Stimulated activated naive CD4-positive, alpha-beta T cell (primary cell): ENCODE results near the gene WDFY1.

ENCODE experiments used
- DNase-seq, 6 experiments: peaks; one replicate each; lab custom pipeline; 2025; lab: John Stamatoyannopoulos, UW

WDFY1 gene, protein sequence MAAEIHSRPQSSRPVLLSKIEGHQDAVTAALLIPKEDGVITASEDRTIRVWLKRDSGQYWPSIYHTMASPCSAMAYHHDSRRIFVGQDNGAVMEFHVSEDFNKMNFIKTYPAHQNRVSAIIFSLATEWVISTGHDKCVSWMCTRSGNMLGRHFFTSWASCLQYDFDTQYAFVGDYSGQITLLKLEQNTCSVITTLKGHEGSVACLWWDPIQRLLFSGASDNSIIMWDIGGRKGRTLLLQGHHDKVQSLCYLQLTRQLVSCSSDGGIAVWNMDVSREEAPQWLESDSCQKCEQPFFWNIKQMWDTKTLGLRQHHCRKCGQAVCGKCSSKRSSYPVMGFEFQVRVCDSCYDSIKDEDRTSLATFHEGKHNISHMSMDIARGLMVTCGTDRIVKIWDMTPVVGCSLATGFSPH

DNA sequence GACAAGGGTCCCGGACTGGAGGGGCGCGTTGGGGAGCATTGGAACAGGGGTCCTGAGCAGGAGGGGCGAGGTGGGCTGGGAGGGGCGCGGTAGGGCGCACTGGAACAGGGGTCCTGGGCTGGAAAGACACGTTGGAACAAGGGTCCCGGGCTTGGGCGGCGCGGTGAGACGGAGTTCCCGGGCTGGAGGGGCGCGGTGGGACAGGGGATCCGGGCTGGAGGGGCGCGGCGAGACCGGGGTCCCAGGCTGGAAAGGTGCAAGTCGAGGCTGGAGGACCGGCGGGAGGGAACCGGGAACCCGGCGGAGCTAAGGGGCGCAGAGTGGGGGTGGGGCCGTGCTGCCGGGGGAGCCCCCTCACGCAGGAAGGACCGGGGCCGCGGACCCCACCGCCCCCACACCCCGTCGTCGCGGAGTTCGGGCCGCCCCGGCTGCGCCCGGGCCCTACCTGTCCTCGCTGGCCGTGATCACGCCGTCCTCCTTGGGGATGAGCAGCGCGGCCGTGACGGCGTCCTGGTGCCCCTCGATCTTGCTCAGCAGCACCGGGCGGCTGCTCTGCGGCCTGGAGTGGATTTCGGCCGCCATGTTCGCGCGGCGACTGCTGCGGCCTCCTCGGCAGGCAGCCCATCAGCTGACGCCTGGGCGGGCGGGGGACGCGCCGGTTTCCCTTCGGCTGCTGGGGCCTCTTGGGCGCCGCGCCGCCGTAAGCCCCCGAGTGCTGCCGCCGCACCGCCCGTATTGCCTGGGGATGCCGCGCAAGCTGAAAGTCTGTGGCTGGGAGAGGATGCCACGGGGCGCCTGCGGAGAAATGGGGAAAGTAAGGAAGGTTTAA, at the start of gene WDFY1:
Gene WDFY1 (minus strand): TSS at position 633 of the 829 bp plus-strand sequence. CDS start 51 bp downstream, at position 582.
- DNase-seq = peak; percentile 44 to 73 (median 54)

DNA sequence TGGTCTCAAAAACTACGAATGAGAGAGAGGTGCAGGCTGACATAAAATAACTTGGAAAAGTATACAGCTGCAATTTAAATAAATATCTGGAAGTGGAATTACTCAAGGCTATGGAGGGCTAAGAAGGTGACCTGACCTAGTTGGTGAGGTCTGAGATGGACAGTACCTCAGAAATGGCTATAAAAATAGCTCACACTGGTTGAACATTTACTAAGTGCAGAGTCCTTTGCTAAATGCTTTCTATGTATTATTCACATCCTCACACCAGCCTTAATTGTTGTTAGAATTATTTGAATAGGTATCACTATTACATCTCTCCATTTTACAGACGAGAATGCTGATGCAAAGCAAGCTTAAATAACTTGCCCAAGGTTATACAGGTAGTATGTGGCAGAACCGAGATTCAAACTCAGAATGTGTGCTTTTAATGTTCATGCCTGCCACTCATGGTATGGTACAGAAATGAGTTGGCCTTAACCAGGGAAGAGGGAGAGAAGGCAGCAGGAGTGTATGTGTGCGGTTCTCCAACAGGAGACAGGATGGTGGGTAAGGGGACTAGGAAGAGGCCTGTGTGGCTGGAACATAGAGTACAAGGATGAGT, 49.5 kb upstream of the WDFY1 start:
- no peak for DNase-seq

DNA sequence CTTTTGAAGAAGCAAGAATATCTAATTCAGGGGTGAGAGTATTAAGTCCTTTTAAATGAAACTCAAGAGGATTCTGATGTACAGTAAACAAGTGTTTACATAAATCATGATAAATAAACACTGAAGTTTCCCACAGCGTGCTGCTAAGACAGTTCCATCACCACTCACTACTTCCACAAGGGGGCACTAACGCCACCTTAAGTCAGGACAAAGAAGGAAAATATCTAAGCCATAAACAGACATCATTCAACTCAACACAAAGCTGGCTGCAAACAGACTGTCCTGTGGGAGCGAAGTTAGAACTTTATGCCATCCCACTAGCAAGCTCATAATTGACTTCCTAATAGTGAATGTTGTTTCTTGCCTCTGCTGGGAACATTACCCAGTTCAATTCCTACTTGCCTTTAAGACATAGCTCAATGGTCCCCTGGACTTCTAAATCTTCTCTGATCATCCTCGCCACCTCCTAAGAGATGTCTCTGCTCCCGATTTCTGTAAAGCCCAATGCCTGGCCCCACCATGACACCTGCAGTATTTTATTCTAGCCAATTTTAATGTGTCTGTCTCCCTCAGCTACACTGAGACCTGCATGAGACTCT, 48.6 kb upstream of the WDFY1 start:
- DNase-seq = peak; percentile 12 to 70 (median 51)

DNA sequence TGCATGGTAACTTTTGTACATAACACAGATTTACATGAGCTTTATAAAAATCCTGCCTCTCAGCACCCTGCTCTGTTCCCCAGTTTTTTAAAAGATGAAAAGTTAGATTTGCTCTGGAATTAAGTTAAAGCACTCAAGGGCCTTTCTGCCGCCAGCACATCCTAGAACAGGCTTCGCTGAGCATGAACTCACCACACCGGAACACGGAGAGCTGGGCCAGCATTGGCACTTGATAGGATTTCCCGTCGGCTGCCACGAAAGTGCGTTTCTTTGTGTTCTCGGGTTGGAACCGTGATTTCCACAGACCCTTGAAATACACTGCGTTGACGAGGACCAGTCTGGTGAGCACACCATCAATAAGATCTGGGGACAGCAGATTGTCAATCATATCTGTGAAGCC, 46.5 kb upstream of the WDFY1 start:
- DNase-seq = no peak

DNA sequence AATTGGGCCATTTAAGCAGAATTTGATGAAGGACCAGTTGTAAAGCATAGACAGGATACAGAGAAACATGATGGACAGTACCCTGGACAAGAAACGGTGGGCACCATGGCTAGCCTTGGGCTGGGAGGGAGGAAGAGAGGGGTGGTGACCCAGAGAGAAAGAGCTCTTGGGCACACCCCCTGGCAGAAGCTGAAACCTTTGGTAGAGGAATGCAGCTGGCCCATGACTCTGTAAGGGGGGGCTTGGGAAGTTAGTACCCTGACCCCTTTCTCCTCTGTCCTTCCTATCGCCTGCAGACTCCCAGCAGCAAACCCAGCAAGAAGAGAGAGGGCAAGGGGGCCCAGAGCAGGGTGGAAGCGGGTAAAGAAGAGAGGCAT, 44.7 kb upstream of the WDFY1 start:
- no peak for DNase-seq

DNA sequence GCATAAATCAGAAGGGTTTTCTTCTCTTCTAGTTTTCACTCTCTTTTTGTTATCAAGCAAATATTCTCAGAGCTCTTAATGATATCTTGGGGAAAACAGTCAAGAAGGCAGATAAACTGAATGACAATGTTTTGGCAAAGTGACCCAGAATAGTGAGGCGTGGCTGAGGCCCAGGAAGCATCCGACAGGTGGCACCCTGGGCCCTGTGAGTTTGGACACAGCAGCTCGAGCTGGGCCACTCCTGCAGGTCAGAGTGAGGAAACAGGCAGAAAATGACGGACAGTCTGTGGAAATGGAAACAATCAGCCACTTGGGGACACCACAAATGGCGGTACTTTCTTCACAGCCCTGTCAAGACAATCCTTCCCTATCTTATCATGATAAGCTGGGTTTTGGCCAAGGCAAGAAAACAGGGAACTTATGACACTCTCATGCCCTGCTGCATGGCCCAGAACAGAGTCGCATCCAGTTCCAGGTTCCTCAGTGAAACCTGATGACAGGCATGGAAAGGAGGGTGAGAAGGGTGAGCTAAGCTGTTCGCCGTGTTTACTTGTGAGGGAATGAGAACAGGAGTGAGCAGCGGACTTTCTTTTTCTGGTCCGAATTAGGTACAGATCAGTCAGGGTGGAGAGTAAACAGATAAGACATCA, 44.2 kb upstream of the WDFY1 start:
- DNase-seq = no peak

DNA sequence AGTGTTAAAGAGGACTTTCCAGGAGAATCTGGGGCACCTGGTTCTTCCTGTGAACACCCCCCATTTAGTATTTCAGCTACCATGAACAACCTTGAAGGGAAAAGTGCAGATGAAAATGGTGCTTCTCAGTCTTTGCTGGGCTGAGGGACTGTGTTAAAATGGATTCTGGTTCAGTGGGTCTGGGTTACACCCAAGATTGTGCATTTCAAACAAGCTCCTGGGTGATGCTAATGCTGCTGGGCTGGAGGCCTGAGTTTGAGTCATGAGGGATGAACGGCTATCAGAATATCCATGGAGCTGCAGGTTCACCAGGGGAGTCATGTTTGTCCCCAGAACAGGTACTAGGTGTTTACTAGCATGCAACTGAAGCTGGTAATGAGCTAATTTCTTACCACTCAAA, 36.1 kb upstream of the WDFY1 start:
- DNase-seq = no peak

DNA sequence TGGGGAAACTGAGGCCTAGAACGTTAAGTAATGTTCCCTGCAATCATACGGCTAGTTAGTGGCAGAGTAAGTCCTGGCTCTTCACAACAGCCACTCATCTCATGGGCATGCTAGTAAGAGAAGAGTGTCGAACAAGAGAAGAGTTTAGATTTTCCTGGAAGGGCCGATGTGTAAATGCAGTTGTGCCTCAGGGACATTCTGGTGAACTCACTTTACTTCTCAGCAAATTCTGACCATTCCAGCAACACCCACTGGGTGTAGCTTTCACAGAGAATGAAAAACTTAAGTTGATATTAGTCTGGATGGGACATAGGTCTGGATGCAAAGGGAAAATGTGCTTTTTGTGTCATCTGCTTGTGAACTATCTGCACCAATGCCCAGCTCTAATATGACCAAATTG, 35.7 kb upstream of the WDFY1 start:
- DNase-seq = no peak

DNA sequence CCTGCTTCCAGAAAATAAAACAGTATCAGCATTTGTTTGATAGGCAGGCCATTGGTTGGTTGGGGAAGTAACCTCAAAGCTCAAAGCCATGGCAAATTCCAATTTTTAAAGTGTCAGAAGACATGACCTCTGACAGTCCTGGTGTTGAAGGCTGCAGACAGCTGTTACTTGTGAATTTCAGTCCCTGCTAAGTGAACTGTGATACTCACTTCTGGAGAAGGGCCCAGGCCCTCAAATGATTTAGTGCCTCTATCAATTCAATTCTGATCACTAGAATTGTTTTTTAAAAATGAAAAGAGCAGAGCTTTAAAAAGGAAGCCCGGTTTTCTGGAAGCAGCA, 35.2 kb upstream of the WDFY1 start:
- DNase-seq = no peak

DNA sequence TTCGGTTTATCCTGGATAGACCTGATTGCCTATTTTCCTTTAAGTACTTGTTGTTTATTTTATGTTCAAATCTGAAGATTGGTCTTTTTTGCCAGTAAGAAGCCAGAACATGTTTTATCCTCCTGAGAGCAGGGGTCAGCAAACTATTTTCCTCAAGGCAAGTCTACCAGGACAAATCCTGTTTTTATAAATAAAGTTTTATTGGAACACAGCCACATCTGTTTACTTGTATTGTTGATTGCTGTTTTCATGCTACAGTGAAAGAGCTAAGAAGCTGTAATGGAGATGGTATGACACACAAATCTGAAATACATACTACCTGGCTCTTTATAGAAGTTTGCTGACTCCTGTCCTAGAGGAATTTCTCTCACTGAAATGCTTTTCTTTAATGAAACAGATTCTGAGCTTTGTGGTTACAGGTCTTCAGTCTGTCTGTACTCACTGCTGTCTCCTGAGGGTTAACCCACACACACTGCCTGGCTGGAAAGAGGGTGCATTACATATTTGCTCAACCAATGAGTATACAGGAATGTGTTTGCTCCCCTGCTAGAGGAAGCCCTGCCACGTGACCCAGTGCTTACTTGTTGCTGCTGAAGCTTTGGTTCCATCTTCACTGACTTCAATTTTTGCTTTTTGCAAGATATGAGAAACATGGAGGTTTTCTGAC, 34.7 kb upstream of the WDFY1 start:
- no peak for DNase-seq

DNA sequence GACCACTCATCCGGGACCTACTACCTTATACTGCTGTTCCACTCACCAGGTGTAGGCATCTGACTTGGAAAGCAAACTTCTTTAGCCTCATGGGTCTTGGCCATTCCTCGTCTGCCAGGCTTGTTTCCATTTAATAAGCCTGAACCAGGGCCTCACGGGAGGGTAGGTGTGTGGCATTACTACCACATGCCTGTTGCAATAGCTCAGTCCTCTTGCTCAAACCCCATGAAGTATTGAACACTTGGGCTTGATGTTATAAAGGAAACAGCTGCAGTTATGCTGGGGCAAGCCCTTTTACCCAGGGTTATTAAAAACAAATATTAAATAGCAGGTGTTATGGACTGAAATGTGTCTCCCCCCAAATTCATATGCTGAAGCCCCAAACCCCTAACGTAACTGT, 33.3 kb upstream of the WDFY1 start:
- DNase-seq = no peak

DNA sequence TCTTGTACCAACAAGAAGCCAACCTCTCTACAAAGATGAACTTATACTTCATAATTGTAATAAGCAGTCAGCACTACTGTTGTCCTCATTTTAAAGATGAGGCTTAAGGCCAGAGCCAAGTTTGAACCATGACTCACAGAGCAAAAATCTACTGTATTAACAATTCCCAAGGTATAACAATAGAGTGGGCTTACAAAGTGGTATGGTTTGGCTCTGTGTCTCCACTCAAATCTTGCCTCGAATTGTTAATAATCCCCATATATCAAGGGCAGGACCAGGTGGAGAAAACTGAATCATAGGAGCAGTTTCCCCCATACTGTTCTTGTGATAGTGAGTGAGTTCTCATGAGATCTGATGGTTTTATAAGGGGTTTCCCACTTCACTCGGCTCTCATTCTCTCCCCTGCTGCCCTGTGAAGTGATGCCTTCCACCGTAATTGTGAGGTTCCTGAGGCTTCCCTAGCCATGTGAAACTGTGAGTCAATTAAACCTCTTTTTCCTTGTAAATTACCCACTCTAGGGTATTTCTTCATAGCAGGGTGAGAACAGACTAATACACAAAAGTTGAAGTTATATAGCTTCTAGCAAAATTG, 31.6 kb upstream of the WDFY1 start:
- no peak for DNase-seq

DNA sequence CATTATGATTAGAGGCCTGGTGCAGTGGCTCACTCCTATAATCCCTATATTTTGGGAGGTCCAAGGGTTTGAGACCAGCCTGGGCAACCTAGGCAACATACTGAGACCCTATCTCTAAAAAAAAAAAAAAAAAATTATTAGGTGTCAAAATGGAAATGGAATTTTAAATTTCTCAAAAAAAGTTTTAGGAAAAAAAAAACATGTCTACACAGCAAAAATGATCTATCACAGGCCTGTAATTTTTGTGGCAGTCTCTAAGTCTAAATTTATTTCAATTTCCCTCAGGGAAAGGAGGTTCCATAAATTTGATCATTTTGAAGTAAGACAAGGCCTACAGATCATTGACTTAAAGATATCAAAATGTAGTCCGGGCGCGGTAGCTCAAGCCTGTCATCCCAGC, 28.5 kb upstream of the WDFY1 start:
- DNase-seq = no peak

DNA sequence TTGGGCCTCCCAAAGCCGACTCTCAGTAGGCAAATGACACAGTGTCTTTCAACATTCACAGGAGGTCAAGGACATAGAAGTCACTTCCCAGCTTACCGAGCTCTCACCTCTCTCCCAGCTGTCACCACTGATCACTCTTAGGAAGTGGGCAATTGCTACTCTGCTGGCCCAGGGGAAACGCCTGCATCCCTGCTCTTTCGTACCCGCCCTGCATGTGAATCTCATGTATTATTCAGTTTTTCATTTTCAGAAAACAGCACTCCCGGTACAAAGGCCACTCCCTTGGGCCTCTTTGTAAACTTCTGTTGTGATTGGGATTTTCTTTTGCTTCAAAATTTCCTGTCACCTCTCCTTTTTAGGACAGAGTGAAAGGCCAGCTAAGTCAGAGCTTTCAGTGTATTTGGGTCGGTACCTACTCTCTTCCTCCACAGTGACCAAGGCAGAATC, 27.5 kb upstream of the WDFY1 start:
- no peak for DNase-seq

DNA sequence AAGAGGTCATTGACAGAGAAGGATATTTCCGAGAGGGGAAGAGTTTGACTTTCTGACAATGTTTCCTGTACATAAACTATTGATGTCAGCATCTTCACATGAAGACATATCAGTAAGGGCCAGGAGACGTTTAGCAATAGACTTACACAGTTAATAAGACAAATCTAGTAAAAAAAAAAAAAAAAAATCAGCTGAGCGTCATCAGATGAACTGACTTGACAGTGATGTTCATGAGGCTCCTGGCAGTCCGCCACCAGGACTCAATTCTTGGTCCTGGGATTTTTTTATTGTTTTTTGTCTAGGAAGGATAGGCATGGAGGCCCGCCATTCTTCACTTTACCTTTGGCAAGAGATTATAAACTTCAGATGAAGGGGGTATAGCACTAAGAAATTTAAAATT, 26.6 kb upstream of the WDFY1 start:
- DNase-seq = no peak

DNA sequence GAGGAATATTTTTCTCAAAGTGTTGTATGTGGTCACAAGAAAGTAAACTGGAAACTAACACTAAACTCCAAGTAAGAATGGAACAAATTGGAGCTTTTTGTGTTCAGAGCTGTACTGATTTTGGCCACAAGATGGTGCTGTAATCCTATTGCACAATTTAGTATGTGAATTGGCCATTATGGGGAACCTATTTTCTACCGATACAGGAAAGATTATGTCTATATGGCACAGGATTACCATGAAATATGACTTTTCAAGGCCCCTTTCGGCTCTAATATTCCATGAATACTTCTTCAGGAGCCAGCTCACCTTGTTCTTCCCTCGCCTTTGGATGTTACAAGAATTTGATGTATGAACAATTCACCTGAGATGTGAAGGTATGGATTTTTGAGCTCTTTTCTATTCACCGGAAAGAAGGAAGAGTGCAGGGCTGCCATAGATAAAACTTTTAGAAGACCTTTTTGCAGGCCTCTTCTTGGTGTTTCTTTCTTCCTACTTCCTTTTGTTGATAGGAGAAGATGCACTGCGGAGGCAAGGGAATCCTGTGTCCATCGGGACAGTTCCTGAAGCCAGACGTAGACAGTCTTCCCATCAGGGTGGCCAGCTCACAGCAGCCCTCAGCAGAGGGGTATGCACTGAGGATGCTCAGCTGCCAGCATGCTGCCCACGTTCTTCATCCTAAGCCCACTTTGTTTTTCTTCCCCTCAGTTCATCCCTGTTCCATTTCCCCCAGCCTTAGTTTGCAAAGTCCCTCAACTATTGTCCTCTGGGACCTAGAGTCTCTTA, 25.4 kb upstream of the WDFY1 start:
- DNase-seq = peak in 5 of 6 experiments; percentile 13 to 73 (median 28)

DNA sequence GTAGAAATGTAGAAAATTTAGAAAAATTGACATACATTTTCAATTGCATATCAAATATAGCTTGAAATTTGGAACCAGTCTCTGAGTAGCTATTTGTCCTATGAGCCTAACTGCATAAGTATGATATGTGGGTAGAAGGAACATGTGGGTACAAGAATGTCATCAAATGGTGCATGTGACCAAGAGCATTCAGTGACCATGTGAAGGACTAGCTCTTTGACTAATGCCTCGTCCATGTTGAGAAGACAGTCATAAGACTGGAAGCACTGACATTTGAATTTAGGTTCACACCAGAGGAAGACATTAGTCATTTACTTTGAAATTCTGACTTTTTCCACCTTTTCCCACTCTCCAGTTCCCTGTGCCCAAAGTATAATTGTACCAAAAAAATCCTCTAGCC, 24.7 kb upstream of the WDFY1 start:
- no peak for DNase-seq

DNA sequence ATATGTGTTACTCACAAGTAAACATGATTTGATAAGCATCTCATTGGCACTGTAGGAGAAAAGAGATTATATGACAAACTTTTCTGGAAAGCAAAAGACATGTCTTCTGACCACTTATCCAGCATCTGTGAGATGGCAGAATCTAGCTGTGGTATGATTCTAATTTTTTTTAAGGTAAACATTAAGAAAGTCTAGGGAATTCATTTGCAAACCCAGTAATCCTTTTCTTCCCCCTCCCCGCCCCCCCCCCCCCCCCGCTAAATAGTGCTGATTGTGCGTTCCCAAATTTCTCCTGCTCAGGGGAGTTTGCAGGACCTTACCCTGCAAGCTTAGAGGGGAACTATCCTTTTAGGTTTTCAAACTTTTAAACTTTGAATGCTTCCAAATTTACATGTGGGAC, 24.2 kb upstream of the WDFY1 start:
- no peak for DNase-seq

DNA sequence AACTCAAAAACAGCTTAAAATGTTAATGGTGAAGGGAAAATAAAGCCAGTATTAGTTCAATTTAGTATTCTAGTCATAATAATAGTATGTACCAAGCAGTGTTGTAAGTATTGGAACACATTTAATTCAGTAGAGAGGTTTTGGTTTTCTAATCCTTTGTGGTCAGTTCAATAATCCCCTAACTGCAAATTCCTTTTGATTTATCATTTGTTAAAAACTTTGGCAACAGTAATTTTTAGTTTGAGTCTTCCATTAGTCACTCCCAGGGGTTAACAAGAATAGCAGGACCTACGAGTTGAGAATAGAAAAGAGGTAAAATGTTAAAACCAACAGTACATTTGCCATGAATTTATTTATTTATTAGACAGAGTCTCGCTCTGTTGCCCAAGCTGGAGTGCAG, 22.8 kb upstream of the WDFY1 start:
- DNase-seq = no peak

DNA sequence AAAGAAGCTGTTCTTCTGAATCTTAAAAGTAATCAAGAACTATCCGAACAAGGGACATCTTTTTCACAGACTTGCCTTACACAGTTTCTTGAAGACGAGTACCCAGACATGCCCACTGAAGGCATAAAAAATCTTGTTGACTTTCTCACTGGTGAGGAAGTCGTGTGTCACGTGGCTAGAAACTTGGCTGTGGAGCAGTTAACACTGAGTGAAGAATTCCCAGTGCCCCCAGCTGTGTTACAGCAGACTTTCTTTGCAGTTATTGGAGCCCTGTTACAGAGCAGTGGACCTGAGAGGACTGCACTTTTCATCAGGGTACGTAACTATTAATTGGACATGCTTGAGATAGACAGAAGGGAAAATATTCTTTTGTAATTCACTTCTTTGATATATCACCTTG, 14.6 kb upstream of the WDFY1 start:
- DNase-seq = peak in 3 of 6 experiments; percentile 4 to 13 (median 12)
